Neuron (in vitro differentiated cells): ENCODE results near the gene CUX1.

Source experiments
- H2AFZ ChIP-seq: one replicate; pipeline ENCODE4 v1.6.1; 2013; ENCODE audit warnings: low read depth, mild to moderate bottlenecking, inconsistent platforms, low read length, moderate library complexity
- H3K27me3 ChIP-seq: one replicate; pipeline ENCODE4 v1.6.1; 2013; ENCODE audit warnings: low read length; ENCODE audit not compliant: insufficient read depth
- H3K36me3 ChIP-seq: one replicate; pipeline ENCODE4 v1.6.1; 2013; ENCODE audit warnings: low read length; ENCODE audit not compliant: insufficient read depth
- H3K4me1 ChIP-seq: one replicate; pipeline ENCODE4 v1.6.1; 2013; ENCODE audit warnings: low read length; ENCODE audit not compliant: insufficient read depth
- H3K4me3 ChIP-seq: 2 replicates; pipeline ENCODE4 v1.5.1; 2013; ENCODE audit warnings: mild to moderate bottlenecking, low read length, moderate library complexity
- H3K9me3 ChIP-seq: one replicate; pipeline ENCODE4 v1.6.1; 2013; ENCODE audit warnings: low read length

CUX1 gene

DNA sequence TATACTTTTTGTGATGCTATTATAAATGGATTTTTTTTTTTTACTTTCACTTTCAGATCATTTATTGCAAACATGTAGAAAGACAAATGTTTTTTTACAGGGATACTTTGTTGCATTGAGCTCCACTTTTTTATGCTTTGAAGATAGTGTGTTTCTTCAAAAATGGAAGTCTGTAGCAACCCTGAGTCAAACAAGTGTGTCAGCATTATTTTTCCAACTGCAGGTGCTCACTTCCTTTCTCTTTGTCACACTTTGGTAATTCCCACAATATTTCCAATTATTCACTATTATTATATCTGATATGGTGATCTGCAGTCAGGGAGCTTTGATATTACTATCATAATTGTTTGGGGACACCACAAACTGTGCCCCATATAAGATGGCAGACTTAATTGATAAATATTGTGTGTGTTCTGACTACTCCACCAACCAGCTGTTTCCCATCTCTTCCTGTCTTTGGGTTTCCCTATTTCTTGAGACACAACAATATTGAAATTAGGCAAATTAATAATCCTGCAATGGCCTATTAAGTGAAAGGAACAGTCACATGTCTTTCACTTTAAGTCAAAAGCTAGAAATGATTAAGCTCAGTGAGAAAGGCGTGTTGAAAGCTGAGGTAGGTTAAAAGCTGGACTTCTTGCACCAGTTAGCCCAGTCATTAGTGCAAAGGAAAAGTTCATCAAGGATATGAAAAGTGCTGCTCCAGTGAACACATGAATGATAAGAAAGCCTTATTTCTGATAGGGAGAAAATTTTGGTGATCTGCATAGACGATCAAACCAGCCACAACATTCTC is 238.0 kb downstream of the CUX1 start:
- no peak overlapping the region for H3K4me3 ChIP-seq
- peaks cover 2% of the 10 kb centered on the region for H3K36me3 ChIP-seq
- H3K4me1 ChIP-seq, result no peaks in the 10 kb centered on the region
- H2AFZ ChIP-seq, result no peak overlapping the region
- H3K27me3 ChIP-seq, result no peaks in the 10 kb centered on the region
- peaks cover 8% of the 10 kb centered on the region for H3K9me3 ChIP-seq

GRCh38 chr7:102059524-102059923 is 242.1 kb downstream of the CUX1 start:
- Histone ChIP-seq H3K9me3 (peaks cover 7% of the 10 kb centered on the region), H3K4me1 (no peaks in the 10 kb centered on the region), H2AFZ (no peak overlapping the region), H3K27me3 (no peaks in the 10 kb centered on the region), H3K4me3 (no peak overlapping the region), H3K36me3 (peaks cover 2% of the 10 kb centered on the region)

DNA sequence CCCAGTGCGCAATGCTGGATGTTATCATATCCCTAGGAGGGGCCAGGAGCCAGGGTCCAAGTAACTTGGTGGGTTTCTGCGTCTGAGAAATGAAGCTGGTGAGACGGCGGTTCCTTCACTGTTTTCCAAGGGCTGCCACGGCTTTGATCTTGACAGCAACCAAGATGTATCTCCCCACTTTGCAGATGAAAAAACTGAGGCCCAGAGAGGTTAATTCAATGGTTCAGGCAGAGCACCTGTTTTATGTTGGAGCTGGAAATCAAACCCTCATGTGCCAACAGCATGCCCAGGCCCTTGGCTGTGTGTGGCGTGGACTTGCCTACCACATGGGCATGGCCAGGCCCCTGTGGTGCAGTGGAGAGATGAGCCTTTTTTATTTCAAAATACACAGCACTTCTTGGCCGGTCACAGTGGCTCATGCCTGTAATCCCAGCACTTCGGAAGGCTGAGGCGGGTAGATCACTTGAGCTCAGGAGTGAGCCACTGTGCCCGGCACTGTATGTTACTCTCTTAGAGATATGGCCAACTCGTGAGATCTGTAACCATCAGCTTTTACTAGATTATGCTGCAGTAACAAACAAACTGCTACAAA is 244.0 kb downstream of the CUX1 start:
- no peak overlapping the region for H3K4me3 ChIP-seq
- no peaks in the 10 kb centered on the region for H3K4me1 ChIP-seq
- H2AFZ ChIP-seq, result no peak overlapping the region
- peaks cover under 1% of the 10 kb centered on the region for H3K9me3 ChIP-seq
- H3K27me3 ChIP-seq, result no peaks in the 10 kb centered on the region
- no peaks in the 10 kb centered on the region for H3K36me3 ChIP-seq

DNA sequence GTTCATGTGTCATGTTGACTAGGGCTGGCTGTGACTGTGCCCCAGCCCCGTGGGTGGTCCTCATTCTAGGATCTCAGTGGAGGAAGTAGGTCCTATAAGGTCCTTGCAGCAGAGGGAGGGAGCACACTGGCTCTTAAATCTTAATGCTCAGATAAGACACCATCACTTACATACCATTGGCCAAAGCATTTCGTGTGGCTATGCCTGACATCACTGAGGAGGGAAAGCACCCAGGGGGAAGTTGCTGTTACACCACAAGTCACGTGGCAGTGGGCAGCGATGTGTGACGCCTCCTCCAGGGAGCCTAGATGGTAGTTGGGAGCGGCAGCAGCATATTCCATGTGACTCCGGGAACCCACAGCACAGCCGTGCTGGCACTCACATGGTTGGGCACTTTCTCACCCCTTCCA is 244.6 kb downstream of the CUX1 start:
- Histone ChIP-seq H2AFZ (no peak overlapping the region), H3K36me3 (no peaks in the 10 kb centered on the region), H3K27me3 (no peaks in the 10 kb centered on the region), H3K4me1 (no peaks in the 10 kb centered on the region), H3K9me3 (no peaks in the 10 kb centered on the region), H3K4me3 (no peak overlapping the region)

DNA sequence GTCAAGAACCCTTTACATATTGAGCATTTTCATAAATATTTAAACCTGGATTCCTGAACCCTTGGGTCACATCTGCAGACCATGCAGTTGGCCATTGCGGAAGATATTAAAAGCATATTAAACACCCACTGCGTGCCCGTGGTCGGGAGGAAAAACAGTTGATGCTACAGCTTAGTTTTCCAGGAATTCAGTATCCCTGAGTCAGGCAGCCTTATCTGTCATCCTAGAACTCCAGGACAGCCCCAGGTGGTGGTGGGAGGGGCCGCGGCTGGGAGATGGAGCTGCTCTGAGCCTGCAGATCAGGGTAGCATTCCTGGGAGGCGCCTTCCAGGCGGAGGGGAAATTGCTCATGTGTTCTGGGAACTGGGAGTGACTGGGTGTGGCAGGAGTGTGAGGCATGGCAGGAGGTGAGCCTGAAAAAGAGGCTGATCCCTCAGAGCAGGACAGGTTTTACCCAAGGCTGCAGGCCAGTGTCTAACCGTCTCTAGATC is 246.3 kb downstream of the CUX1 start:
- Histone ChIP-seq H2AFZ (no peak overlapping the region), H3K4me3 (no peak overlapping the region), H3K27me3 (no peaks in the 10 kb centered on the region), H3K9me3 (no peaks in the 10 kb centered on the region), H3K36me3 (no peaks in the 10 kb centered on the region), H3K4me1 (no peaks in the 10 kb centered on the region)

- H3K27me3 ChIP-seq, result no peaks in the 10 kb centered on the region
- H3K4me3 ChIP-seq, result no peak overlapping the region
- no peaks in the 10 kb centered on the region for H3K4me1 ChIP-seq
- H3K9me3 ChIP-seq, result no peaks in the 10 kb centered on the region
- H2AFZ ChIP-seq, result no peak overlapping the region
- no peaks in the 10 kb centered on the region for H3K36me3 ChIP-seq
Observed at GRCh38 chr7:102064361-102065025, 247.1 kb downstream of the CUX1 start.

DNA sequence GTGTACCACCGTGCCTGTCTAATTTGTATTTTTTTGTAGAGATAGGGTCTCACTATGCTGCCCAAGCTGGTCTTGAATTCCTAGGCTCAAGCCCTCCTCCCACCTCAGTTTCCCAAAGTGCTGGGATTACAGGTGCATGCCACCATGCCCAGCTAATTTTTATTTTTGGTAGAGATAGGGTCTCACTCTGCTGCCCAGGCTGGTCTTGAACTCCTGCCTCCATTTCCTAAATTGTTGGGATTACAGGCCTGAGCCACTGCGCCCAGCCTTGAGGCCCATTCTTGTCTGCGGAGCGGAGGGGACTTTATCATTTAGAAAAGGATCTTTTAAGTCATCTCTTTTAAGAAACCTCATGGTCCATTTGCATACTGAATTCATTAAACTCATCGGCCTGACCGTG is 247.8 kb downstream of the CUX1 start:
- H3K27me3 ChIP-seq, result no peaks in the 10 kb centered on the region
- H3K4me3 ChIP-seq, result no peak overlapping the region
- H3K4me1 ChIP-seq, result no peaks in the 10 kb centered on the region
- no peaks in the 10 kb centered on the region for H3K36me3 ChIP-seq
- no peak overlapping the region for H2AFZ ChIP-seq
- no peaks in the 10 kb centered on the region for H3K9me3 ChIP-seq

- Histone ChIP-seq H3K27me3 (no peaks in the 10 kb centered on the region), H3K36me3 (peaks cover 6% of the 10 kb centered on the region), H2AFZ (no peak overlapping the region), H3K9me3 (peaks cover 2% of the 10 kb centered on the region), H3K4me1 (no peaks in the 10 kb centered on the region), H3K4me3 (no peak overlapping the region)
Observed at GRCh38 chr7:102066476-102066875, 249.1 kb downstream of the CUX1 start.

DNA sequence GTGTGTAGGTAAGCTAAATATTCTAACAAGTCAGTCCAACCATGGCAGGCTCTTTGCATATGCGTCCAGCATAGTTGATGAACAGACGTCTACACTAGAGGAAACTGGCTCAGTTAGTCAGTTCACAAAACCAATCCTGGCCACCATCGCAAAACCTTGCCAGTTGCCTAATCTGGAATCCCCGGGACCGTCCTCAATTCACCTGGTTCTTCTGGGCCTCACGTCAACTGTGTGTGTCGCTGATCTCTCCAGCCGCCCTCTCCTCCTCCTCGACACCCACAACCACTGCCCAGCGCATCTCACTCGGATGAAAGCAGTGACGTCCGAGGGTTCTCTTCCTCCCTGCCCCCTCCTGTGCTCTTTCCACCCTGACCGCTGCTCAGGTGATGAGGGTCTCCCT is 251.4 kb downstream of the CUX1 start:
- Histone ChIP-seq H3K36me3 (peaks cover 11% of the 10 kb centered on the region), H3K4me3 (no peak overlapping the region), H3K9me3 (peaks cover 4% of the 10 kb centered on the region)

DNA sequence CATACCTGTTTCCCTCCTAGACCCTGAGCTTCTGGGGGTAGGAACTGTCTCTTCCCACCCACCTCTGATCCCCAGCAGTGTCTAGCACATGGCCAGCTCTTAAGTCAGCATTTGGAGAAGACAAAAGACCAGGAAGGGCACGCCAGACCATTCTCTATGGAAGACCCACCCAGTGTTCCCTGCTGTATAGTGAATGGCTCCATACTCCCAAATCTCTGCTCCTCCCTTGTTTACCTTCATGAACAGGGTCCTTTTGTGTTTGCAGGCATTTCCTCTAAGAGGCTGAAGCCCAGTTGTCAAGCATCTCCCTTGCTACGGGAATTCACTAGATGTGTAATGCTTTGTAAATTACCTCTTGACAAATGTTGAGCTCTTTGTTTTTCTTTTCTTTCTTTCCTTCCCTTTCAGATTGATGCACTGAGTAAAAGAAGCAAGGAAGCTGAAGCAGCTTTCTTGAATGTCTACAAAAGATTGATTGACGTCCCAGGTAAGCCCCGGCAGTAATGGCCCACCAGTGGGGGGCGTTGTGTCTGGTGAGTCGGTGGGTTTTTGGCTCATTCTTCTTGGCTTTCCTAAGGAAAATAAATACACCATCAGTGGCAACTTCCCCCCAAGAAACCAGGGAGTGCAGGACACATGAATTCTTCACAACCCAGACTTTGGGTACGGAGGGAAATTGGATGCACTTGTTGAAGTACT is 252.7 kb downstream of the CUX1 start:
- Histone ChIP-seq H3K4me1 (no peaks in the 10 kb centered on the region), H3K27me3 (no peaks in the 10 kb centered on the region), H3K9me3 (peaks cover 7% of the 10 kb centered on the region), H3K36me3 (peaks cover 18% of the 10 kb centered on the region), H3K4me3 (no peak overlapping the region), H2AFZ (no peak overlapping the region)

More for the DNA sequence above, 251.4 kb downstream of the CUX1 start:
- Histone ChIP-seq H2AFZ (no peak overlapping the region), H3K27me3 (no peaks in the 10 kb centered on the region), H3K4me1 (no peaks in the 10 kb centered on the region)

DNA sequence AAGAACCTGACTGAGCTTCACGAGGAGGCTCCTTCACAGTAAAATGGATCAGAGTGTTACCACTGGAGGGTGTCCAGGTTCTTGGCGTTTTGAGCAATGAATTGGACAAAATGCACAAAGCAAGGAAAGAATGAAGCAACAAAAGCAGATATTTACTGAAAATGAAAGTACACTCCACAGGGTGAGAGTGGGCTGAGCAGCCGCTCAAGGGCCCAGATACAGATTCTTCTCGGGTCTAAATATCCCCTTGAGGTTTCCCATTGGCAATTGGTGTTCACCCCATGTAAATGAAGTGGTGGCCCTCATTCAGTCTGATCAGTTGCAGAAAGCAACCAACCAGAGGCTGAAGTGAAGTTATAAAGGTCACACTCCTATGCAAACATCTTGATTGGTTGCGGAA is 254.6 kb downstream of the CUX1 start:
- no peaks in the 10 kb centered on the region for H3K27me3 ChIP-seq
- no peak overlapping the region for H3K4me3 ChIP-seq
- peaks cover 18% of the 10 kb centered on the region for H3K36me3 ChIP-seq
- H3K4me1 ChIP-seq, result no peaks in the 10 kb centered on the region
- peaks cover 7% of the 10 kb centered on the region for H3K9me3 ChIP-seq
- H2AFZ ChIP-seq, result no peak overlapping the region

DNA sequence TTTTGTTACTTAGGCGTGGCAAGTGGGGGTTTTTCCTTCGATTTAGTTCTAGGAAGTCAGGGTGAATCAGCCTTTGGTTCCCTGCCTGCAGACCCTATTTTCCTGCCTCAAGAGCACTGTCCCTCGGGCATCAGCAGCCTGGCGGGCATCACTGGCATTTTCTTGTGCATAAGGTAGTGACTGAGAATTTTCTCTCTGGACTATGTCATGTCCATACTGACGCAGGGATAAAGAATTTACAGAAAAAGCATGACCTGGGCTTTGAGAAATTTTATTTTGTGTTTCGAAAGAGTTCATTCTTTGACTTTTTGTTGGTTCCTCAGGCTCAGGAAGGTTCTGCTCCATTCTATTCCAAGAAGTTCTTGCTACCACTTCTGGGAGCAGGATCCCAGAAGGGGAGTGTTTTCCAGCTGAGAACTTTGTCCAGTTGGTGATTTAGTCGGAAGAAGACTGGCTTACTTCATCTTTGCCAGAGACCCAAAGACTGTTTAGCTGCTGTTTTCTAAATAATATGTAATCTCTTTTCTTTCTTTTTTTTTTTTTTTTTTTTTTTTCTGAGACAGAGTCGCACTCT is 255.3 kb downstream of the CUX1 start:
- no peaks in the 10 kb centered on the region for H3K4me1 ChIP-seq
- H3K27me3 ChIP-seq, result no peaks in the 10 kb centered on the region
- H2AFZ ChIP-seq, result no peak overlapping the region
- H3K36me3 ChIP-seq, result peaks cover 18% of the 10 kb centered on the region
- H3K4me3 ChIP-seq, result no peak overlapping the region
- peaks cover 7% of the 10 kb centered on the region for H3K9me3 ChIP-seq
